ENCODE results near the gene GALNTL6.
"Not testable (repeated sequence)": the region's sequence is repeated elsewhere in the genome, so short reads cannot be mapped to it uniquely, and the experiment has no call there.

Gene GALNTL6

DNA sequence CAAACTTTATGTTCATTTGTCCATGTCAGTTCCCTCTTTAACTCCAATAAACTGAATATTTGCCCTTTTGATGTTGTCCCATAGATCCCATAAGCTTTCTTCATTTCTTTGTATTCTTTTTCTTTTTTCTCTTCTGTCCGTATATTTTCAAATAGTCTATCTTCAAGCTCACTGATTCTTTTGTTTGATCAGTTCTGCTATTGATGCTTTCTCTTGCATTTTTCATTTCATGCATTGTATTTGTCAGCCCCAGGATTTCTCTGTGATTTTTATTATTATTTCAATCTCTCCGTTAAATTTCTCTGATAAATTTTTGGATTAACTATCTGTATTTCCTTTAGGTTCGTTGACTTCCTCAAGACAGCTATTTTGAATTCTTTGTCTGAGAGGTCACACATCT lies 1082.5 kb downstream of the GALNTL6 start:
- no peak for DNase-seq

DNA sequence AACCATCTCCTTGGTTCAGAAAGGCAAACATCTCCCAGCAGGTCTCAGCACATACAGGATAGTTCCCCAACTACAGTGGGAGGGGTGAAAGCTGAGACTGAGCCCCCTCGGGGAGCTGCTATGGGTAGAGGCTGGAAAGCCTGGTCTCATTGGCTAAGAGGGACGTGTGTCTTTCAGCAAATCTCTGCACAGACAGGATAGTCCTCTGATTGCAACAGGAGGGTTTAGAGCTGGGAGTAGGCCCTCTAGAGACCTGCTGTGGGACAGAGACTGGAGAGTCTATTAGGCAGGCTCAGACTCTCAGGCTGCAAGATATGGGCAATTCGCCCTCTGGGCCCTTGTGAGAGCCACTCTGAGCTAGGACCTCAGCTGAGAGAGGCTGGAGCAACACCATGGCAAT lies 1083.8 kb downstream of the GALNTL6 start:
- no peak for DNase-seq

DNA sequence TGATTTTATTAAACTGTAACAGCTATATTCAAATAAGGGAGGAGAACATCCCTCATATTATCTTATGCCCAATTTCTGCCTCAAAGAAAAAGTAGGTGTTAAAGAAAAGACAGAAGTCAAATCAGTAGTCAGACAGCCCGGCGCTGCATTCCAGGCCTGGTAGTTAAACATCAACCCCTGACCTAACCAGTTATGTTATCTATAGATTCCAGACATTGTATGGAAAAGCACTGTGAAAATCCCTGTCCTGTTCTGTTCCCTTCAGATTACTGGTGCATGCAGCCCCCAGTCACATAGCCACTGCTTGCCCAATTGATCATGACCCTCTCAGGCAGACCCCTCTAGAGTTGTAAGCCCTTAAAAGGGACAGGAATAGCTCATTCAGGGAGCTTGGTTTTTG lies 1085.5 kb downstream of the GALNTL6 start:
- no peak for DNase-seq

DNA sequence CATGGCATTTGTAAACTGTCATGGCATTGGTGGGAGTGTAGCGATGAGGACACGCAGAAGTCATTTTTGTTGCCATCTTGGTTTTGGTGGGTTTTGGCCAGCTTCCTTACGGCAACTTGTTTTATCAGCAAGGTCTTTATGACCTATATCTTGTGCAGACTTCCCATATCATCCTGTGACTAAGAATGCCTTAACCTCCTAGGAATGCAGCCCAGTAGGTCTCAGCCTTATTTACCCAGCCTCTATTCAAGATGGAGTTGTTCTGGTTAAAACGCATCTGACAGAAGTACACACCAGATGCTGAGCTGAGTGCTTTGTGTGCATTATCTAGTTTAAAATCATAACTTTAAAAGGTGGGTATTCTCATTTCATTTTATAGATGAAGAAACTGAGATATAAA lies 1086.7 kb downstream of the GALNTL6 start:
- DNase-seq: no peak

DNA sequence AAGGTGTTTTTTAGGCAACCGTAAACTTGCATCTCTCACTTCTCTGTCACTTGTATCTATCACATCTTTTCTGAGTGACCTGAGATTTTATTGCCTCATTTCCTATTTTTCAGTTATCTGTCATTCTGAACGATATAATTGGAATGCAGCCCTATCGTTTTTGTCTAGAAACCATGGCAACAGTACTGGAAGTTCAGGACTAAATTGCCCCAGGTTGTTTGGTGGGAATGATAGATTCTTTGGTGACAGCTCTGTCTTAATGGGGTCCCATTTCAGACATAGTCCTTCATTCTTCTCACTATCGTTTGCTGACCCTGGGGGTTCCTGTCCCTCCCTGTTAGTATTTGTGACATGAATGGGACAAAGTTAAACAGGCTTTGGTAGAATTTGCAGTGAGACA lies 1087.7 kb downstream of the GALNTL6 start:
- no peak for DNase-seq

DNA sequence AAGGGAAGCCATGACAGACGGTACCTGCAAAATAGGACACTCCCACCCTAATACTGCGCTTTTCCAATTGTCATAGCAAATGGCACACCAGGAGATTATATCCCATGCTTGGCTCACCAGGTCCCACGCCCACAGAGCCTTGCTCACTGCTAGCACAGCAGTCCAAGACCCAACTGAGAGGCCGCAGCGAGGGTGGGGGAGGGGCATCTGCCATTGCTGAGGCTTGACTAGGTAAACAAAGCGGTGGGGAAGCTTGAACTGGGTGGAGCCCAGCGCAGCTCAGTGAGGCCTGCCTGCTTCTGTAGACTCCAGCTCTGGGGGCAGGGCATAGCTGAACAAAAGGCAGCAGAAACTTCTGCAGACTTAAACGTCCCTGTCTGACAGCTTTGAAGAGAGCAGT lies 1099.3 kb downstream of the GALNTL6 start:
- DNase-seq: not testable (repeated sequence)

DNA sequence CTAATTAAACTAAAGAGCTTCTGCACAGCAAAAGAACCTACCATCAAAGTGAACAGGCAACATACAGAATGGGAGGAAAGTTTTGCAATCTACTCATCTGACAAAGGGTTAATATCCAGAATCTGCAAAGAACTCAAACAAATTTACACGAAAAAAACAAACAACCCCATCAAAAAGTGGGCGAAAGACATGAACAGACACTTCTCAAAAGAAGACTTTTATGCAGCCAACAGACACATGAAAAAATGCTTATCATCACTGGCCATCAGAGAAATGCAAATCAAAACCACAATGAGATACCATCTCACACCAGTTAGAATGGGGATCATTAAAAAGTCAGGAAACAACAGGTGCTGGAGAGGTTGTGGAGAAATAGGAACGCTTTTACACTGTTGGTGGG lies 1104.2 kb downstream of the GALNTL6 start:
- not testable (repeated sequence) for DNase-seq

DNA sequence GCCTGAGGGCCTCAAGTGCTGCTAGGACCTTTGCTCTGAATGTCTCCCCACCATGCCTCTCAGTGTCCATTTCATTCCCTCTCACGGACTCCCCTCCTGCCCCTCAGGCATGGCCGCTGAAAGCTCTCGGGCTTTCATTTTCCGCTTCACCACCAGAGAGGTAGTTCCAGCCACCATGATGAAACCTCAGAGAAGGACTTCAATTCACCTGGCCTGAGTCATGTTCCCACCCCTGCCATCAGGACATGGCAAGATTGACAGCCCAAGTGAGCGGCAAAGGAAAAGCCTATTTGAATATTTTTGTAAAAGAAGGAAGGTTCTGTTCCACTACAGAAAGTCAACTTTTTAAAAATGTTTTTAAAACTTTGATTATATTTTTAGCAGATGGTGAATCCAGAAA lies 1106.1 kb downstream of the GALNTL6 start:
- no peak for DNase-seq

DNA sequence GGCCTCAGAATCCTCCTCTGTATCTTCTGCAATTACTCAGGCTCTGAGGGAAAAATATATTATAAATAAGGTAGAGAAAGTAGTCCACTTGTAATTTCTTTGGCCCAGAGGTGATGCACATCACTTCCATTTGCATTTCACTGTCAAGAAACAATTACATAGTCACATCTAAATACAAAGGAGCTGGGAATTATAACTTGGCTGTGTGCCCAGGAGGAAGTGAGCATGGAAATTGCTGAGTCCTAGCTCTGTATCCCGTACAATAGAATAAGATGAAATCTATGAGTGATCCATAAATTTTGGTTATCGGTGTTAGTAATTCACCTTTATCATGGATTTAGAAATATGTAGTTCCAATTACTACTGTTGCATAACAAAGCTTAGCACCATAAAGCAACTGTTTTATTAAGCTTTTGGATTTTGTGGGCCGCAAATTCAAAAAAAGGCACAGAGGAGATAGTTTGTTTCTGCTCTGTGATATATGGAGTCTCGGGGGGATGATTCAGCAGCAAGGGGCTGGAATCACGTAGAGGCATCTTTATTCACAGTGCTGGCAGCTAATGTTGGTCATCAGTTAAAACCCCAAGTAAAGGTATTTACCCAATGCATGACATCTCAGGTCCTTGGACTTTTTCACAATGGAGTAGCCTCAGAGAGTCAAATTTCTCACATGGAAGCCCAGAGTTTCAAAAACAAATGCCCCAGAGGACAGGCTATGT lies 1114.1 kb downstream of the GALNTL6 start:
- DNase-seq: no peak

DNA sequence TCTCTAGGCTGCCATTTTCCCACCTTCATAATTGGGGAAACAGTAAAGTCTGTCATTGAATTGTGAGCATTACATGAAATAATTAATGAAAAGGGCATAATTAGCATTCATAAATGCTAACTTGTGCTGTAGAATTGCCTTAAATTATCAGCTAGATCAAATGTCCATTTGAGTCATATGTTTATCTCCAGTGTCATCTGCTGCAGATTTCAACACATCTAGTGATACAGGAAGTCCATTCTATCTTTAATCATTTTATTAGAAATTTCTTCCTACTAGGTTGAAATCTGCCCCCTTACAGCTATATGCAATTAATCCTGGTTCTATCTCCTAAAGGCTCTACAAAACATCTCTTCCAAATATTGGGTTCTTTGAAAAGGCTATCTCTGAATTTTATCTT lies 1115.1 kb downstream of the GALNTL6 start:
- no peak for DNase-seq

DNA sequence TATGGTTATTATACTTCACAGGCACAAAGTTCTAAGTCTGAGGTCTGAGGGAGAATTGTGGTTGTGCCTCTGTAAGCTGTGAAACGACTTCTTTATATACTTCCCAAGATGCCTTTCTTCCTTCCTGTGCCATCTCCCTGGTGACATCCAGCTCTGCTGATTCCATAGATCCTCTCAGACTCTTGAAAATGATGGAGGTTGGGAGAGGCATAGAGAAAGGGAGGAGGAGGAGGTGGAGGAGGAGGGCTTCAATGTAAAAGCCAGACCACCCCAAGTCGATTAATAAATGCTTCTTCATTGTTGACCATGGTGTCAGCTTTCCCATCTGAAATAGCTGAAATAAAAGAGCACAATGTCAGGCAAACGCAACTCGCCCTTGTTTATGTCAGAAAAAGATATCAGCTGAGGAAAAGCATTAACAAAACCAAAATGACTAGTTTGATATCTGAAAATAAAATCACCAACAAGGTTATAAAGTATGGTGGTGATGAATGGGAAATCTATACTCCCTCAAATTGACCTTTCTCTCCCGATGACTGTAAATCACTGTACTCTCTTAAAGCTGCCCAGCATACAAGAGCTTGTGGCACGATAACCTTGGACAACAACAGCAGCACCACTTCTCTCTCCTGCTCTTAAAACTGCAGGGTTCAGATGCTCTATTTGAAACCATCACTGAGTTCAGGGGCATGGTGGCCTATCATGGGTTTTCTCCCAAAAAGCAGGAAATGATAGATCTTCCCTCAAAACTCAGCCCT lies 1125.0 kb downstream of the GALNTL6 start:
- no peak for DNase-seq

DNA sequence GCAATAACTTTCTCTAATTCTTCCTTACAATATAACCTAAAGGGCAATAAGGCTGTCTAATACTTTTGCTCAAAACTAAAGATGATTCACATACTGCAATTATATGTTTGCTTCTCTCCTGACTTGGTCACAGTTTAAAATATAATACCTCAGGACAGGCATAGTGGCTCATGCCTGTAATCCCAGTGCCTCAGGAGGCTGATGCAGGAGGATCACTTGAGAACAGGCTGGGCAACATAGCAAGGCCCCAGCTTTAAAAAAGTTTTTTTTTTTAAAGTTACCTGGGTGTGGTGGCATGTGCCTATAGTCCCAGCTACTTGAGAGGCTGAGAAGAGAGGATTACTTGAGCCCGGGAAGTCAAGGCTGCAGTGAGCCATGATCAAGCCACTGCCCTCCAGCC lies 1125.7 kb downstream of the GALNTL6 start:
- no peak for DNase-seq

DNA sequence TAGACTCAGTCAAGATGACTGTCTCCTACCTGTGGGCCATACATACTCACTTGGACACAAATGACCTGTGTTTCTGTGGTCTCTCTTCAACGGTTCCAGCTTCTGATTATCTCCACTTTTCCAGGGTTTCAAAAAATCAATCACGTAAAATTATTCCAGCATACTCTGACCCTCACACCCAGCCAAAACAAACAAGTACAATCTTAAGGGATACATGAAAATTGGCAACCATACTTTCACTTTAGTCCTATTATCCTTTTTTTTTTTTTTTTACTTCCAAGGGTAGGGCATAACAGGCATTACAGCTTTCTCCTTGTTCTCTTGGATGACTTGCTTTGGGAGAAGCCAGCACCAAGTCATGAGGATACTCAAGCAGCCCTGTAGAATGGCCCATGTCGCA lies 1129.6 kb downstream of the GALNTL6 start:
- no peak for DNase-seq

DNA sequence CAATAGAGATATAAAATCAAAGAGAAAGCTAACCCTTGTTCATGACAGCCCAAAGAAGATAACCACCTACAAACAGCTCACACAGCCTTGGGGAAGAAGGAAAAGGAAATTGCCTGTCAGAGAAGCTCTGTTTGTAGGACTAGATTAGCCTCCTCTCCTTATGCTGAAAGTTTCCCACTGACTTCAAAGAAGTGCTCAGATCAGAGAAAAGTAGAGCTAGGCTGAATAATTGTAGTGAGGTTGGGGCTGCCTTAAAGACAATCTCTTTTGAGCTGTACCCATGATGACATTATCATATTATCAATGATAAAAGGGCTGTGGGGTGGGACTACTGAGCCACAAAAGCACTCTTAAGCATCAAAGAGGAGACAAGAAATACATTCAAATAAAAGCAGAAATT lies 1132.4 kb downstream of the GALNTL6 start:
- no peak for DNase-seq

DNA sequence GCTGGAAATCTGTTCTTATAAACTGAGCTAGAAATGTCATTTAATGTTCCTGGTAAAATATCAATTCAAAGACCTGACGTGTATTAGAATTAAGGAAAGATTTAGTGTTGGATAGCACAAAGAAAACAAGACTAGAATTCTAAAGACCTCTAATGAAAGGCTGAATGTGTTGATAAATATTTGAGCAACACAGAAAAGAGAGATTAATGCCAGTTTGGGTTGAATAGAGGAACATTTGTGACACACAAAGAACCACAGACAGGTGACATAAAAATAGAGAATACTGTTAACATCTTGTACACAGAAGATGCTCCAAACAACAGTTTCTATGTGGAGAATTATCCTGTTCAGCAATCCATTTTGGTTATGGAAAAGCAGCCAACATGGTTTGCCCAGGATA lies 1133.3 kb downstream of the GALNTL6 start:
- no peak for DNase-seq

DNA sequence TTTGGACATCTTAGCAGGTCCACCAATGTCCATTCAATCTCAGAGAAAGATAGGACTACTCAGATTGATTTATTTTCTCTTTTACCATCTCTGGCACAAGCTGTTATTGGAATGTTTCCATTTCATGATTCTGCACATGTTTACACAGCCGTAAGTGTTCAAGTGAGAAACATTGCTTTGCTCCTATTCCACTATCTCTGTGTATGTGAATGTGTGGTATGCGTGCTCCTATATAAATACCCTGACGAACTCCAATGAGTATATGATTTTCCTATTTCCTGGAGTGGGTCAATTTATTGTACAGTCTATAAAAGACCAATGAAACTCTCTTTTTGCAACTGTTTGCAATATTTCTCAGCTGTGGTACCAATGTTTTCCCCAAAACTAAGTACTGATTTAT lies 1134.4 kb downstream of the GALNTL6 start:
- DNase-seq: no peak

DNA sequence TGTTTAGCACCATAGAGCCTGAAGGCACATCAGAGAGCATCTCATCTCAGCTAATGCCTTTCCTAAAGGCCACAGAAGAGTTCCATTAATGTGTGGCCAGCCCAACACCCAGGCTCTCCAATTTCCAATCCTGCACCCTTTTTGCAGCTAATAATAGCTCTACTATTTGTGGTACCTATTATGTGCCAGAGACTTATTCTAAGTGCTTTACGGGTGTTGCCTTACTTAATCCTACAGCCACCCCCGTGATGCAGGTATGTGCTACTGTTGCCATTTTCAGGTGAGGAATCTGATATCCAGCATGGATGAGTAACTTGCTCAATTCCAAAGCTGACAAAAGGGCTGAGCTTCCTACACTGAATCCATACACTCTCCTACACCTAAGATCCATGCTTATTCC lies 1137.8 kb downstream of the GALNTL6 start:
- DNase-seq: no peak

DNA sequence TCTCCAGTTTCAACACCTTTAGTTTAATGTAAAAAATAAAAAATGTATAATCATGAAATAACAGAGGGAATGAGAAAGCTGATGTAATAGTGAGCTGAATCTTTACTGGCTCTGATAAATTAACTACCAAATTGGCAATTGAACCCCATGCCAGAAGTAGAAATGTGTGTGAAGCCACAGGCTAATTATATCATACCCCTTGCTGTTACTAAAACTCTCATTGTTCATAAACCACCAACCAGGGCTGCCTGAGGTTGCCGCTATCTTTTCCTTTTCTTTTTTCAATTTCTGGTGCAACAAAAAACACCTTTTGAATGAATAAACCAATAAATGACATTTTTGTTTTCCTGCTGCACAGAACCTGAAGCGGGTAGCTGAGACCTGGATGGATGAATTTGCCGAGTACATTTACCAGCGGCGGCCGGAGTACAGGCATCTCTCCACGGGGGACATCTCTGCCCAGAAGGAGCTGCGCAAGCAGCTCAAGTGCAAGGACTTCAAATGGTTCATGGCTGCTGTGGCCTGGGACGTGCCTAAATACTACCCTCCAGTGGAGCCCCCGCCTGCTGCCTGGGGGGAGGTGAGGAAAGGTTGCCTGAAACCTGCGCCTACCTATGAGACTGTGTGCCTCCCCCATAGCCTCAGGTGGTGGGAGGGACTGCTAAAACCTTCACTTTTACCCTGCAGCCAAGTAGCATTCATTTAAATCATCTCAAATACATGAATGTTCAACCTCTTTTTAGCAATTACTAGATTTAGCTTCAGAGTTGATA lies 1138.7 kb downstream of the GALNTL6 start:
- no peak for DNase-seq

DNA sequence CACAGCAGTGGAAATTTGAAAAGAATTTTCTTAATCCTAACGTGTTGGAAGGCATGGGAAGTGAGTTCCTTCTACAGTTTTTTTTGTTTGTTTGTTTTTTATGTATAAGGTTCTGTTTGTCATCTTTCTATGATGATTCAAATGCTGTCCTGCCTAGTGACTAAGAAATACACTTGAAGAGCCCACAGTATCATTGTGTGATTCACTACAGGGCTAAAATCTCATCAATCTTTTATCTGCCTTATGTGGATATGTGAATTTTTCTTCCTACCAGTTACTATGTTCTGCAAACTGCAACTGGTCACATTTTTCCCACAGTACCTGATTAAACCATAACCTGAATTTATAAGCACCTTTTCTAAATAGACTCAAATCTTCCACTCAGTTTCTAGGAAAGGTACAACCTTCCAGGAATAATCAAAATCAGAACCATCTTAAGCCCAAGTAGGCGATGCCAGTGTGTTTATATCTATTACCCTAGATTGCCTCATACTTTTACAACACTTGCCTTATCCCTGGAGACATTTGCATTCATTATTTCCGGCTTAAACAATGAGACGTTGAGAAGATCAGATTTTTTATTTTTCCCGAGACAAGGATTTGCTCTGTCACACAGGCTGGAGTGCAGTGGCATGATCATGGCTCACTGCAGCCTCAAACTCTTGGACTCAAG lies 1140.8 kb downstream of the GALNTL6 start:
- DNase-seq: no peak

DNA sequence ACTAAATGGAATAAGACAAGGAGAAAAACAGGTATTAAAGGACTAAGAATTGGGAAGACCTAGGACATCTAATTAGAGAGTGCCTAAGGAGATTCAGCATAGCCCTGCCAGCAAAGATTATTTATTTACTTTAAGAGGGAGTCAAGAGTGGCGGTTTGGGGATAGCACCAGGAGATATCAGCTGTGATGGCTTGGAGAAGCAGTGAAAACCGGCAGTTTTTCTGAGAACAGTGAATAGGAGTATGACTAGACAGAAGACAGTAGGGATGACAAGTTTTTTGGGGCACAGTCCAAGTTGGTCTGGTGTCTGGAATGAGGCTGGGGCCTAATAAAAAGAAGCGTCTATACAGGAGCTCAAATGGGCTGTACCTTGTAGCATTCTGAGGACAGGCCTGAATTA lies 1143.1 kb downstream of the GALNTL6 start:
- DNase-seq: not testable (repeated sequence)

DNA sequence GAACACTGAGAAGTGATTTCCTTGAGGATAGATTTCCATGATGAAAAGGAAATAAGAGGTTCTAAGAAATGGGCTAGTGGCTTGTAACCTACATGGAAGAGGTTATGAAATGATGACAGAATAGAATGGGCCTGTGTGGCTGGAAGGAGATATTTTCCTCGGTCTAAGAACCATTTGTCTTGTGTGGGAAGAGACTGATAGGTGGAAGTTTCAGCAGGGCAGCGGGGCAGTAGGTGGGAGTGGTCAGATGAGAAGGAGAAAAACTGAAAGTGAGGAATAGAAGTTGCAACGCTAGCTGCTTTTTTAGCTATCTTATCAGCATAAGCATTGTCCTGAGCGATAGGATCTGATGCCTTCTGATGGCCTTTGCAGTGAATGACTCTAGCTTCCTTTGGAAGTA lies 1144.0 kb downstream of the GALNTL6 start:
- no peak for DNase-seq

DNA sequence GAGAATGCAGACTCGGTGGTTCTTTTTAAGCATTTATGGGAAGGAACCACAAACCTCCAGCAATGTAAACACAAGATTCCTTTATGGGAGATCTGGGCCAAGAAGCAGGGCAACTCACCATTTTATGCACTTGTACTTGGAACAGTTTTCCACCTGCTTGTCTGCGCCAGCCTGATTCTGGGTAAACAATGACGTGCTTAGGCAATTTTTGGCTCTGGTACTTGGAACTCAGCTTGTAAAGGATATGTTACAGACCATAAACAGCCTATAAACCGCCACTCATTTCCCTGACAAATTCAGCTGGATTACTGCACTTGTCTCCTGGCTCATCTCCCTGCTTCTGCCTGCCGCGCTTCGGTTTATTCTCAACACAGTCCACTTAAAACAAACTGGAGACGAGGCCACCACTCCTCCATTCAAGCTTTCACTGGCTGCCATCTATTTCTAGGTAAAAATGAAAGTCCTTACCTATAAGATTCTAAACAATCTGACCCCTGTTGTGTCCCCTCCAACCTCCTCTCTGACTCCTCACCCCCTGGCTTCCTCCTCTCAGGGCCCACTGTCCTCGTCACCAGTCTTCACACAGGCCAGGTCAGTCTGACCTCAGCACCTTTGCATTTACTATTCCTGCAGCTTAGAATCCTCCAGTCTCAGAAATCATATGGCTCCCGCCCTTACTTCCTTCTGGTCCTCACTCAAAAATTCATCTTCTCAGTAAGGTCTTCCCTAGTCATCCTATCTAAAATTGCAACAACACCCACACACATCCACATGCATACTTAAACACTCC lies 1149.6 kb downstream of the GALNTL6 start:
- DNase-seq: no peak
